ENCODE data around the gene SPATC1L. TPM values are rescaled to one million over a fixed set of nuclear protein-coding genes. Genes with fewer than 3 reads are reported as not detected.

Gene SPATC1L
- total RNA-seq, 4 donors from 2014 or later = 1.1 to 9.4 (median 1.9) TPM

GRCh38 chr21:46150073-46150472 lies 34.2 kb downstream of the SPATC1L start:
- TF ChIP-seq CTCF (IDR thresholded peaks at IDR 0.05; ENCODE audit: low read depth) = no peak

GRCh38 chr21:46149205-46149901 lies 34.9 kb downstream of the SPATC1L start:
- no peak for TF ChIP-seq CTCF (IDR thresholded peaks at IDR 0.05; ENCODE audit: low read depth)

- TF ChIP-seq CTCF (IDR thresholded peaks at IDR 0.05; ENCODE audit: low read depth) = no peak
These were observed 36.2 kb downstream of the SPATC1L start for GRCh38 chr21:46148106-46148505.

- no peak for TF ChIP-seq CTCF (IDR thresholded peaks at IDR 0.05; ENCODE audit: low read depth)
These were observed 37.4 kb downstream of the SPATC1L start for GRCh38 chr21:46146856-46147255.

GRCh38 chr21:46145840-46146691 lies 38.2 kb downstream of the SPATC1L start:
- TF ChIP-seq CTCF (IDR thresholded peaks at IDR 0.05; ENCODE audit: low read depth) = no peak

- TF ChIP-seq CTCF (IDR thresholded peaks at IDR 0.05; ENCODE audit: low read depth) = no peak
These were observed 39.0 kb downstream of the SPATC1L start for GRCh38 chr21:46145159-46145839.
